Activated CD8-positive, alpha-beta memory T cell treated with anti-CD3 and anti-CD28 coated beads for 48 hours (primary cell): Measurements from ENCODE around the gene BRPF1.

ENCODE experiments used
- DNase-seq, 3 experiments: peaks; one replicate each; pipeline ENCODE4 v3.0.0-alpha.2; 2020; ENCODE audit warnings: low read depth in 2 of 3, low spot score in 2 of 3

The BRPF1 gene

DNA sequence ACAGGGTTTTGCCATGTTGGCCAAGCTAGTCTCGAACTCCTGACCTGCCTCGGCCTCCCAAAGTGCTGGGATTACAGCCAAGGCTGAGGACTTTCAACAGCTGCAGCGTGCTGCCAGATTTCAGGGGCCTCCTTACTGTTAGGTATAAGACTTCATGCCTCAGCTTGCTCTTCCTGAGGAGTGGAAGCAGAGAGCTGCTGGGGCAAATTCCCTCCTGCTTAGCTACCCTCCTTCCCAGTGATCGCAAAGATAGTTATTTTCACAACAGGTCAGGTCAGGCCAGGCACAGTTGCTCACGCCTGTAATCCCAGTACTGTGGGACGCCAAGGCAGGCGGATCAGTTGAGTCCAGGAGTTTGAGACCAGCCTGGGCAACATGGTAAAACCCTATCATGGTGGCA lies 30.5 kb upstream of the BRPF1 start:
- DNase-seq = no peak

DNA sequence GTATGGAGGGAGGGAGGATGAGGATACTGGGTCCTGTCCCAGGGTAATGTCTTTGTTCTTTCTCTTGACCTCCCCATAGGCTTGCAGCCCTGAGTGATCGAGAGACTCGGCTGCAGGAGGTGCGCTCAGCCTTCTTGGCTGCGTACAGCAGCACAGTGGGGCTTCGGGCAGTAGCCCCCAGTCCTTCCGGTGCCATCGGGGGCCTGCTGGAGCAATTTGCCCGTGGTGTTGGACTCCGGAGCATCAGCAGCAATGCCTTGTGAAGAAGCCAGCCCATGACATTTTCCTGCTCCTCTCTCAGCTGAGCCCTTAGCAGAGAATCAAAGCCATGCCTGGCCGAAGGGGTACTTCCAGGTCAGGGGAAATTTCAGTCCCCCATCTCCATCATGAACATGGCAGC lies 29.8 kb upstream of the BRPF1 start:
- DNase-seq = no peak

DNA sequence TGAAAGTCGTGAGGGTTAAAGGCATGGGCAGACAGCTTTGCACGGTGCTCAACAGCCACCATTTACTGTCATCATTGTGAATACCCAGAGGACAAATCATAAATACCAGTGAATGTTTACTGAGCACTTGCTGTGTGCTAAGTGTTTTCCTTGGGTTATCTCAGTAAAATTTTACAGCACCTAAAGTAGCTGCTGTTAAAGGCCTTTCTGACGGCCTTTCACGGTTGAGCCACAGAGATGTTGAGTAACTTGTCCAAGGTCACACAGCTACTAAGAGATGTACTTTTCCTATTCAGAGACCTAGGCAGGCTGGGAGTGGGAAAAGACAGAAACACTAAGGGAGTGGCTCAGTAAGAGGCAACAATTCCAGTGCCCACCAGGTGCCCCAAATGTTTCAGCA lies 28.3 kb upstream of the BRPF1 start:
- DNase-seq = no peak

DNA sequence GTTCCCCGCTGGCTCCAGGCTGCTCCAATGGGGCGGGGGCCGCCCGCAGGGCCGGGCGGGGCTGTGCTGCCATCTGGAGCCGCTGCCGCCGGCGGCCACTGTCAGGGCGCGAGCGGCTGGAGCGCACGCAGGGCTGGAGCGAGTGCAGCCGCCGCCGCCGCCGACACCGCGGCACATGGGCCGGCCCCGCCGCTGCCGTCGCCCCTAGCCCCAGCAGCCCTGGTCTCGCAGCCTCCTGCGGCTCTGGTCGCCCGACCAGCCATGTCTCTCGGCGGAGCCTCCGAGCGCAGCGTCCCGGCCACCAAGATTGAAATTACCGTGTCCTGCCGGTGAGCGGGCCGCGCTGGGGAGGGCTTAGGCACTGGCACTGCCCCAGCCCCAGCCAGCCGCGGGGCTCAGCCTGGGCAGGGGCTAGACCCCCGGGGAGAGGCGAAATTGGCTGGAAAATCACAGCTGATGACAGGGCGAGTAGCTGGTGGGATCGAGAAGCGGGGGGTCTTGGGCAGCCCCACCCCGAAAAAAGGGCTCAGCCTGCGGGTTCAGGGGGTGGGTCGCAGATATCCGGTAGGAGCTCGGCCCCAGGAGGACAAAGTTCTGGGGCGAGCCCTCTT lies 27.7 kb upstream of the BRPF1 start, which contains the start of gene CPNE9:
TSS of gene CPNE9 (plus strand) at position 98 of the 611 bp plus-strand sequence. CDS start at position 262, 164 bp downstream.
- no peak for DNase-seq

DNA sequence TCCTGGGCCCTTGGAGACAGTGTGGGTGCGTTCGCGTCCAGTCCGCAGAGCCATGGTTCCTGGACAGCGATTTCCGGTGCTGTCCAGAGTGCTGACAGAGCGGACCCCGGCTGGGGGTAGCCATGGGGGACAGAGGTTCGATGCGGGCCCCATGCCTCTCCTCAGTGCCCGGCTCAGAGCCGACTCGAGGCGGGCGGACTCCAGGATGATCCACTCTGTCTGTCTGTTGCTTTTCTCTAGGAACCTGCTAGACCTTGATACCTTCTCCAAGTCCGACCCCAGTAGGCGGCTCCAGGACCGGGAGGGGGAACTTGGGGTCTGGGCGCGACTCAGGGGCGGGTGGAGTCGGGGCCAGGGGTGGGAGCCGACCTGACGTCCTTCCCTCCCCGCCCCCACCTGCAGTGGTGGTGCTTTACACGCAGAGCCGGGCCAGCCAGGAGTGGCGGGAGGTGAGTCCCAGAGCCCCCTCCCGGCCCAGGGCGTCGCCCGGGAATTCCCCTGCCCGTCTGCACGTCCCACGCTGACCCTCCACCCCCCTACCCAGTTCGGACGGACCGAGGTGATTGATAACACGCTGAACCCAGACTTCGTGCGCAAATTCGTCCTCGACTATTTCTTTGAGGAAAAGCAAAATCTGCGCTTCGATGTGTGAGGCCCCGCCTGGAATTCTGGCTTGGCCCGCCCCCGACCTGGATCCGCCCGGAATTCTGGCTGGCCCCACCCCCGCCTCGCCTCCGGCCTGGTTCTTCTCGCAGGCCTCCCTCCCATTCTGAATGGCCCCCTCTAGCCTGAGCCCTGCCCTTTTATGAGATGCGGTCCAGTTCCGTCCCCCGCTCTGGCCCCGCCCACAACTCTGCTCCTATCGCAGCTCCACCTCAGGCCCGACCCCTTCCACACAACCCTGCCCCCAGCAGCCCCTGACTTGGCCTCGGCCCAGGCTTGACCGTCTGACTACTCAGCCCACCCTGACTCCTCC lies 26.9 kb upstream of the BRPF1 start:
- DNase-seq = no peak

DNA sequence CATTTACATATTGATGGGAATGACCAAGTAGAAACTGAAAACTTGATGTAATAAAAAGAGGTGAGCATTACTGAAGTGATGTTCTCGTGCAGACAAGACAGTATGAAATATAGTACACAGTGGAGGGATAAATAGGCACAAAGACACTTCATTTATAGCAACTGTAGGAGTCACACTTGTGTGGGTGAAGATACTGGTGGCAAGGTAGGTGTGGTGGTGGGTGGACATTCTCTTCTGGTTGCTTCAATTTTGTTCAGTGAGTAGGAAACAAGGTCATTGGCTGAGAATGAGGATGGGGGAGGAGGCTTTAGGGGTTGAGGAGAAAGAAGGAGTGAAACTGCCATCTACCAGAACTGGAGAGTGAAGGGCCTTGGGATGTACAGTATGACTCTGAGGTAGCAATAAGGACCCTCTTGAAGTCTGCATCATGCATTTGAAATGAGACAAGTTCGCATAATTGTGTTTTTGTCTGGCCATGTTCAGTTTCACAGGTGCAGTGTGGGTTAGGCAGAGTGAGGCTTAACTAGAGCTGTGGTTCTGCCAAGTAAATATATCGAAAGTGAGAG lies 21.3 kb upstream of the BRPF1 start:
- DNase-seq = no peak

DNA sequence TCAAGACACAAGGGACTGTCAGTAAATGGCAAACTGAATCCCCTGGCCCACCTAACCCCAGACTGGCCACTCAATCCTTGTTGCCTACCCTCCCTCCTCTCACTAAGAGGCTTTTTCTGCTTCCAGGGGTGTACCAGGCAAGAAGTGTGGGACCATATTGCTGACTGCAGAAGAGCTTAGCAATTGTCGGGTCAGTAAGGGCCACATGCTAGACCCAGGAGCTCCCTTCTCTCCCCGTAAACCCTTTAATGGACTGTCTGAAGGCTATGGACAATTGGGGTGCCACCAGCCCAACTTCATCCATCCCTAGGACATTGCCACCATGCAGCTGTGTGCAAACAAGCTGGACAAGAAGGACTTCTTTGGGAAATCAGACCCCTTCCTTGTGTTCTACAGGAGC lies 19.1 kb upstream of the BRPF1 start:
- DNase-seq = no peak

DNA sequence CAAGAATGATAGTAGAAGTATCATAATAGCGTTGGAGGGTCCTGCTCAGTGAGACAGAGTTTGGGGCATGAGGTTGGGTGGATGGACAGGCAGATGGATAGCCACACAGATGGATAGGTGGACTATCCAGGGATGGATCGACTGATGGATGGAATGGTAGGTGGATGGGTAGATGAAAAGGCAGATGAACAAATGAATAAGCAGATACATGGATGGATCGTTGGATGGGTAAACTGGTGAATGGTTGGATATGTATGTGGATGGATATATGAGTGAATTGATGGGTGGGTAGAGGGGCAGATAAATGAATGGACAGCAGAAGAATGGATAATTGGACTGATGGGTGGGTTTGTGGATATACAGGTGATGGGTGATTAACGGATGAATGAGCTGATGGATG lies 18.4 kb upstream of the BRPF1 start:
- DNase-seq = no peak

DNA sequence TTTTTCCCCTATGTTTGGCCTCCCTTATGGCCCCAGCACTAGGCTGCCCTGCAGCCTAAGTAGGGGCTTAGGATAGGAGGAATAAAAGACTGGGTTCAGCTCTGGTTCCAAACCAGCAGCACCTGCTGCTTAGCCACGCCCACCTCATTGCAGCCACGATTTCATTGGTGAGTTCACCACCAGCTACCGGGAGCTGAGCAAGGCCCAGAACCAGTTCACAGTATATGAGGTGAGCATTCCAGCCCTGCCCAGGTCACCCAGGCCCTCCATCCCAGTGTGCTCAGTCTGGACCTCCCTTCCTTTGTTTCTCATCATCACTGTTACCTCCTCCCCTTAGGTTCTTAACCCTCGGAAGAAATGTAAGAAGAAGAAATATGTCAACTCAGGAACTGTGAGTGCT lies 16.4 kb upstream of the BRPF1 start:
- no peak for DNase-seq

DNA sequence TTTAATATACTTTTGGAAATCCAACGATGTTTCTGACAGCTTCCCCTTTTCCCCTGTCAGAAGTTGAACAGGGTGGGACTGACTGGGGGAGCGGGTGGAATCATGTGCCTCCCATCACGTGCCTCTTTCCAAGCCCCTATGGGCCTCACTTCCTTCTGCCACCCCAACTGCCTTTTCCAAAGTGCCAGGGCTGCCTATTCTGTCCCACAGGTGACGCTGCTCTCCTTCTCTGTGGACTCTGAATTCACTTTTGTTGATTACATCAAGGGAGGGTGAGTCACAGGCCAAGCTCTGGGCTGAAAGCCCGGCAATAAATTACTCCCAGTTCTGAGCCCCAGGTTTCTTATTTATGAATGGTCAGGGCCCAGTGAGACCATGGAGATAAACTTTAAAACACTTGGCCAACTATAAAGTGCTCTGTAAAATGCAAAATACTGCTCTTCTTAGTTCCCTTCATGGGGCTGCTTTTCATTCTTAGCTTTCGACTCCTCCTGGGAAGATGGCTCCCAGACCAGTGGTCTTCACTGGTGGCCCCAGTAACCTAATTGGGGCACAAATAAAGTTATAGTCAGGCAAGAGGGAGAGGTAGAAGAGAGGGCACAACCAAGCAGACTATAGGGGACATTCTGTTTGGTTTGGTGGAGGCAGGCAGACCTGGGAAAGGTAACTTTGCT lies 15.6 kb upstream of the BRPF1 start:
- no peak for DNase-seq

DNA sequence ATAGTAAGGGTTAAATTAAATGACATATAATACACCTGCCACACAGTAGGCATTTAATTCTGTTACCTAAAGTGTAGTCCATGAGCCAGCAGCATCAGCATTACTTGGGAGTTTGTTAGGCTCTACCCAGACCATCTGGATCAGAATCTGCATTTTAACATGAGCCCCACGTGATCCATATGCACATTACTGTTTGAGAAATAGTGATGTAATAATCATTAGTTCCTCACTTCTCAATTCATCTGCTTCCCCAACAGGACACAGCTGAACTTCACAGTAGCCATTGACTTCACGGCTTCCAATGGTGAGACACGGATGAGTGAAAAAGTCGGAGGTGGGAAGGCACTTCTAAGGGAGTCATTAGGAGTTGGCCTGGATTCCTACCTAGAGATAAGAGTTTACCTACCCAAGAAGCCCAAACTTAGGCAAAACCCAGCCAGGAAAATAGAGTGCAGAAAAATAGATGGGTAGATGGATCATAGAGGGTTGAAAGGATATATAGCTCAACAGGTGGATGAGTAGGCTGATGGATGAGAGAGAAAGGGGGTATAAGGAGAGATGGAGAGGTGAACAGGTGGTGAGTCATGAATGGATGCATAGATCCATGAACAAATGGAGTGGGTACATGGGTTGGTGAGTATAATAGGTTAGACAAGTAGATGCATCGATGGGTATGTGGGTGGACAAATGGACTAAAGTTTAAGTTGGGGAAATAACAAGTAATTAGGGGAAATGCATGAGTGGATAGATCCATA lies 14.6 kb upstream of the BRPF1 start:
- DNase-seq = no peak

DNA sequence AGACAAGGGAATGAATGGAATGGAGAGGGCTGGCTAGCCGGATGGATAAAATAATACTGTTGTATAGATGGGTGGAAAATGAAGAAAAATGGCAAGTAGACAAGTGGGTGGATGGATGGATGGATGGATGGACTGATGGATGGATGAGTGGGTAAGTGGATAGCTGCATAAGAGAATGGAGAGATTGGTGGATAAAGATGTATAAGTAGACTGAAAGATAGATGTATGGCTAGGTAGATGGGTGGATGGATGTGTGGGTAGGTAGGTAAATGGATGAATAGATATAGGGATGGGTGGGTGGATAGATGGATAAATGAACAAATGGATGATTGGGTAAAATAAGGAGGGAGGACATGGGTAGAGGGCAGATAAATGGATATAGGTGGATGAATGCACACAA lies 14.0 kb upstream of the BRPF1 start:
- DNase-seq = no peak

DNA sequence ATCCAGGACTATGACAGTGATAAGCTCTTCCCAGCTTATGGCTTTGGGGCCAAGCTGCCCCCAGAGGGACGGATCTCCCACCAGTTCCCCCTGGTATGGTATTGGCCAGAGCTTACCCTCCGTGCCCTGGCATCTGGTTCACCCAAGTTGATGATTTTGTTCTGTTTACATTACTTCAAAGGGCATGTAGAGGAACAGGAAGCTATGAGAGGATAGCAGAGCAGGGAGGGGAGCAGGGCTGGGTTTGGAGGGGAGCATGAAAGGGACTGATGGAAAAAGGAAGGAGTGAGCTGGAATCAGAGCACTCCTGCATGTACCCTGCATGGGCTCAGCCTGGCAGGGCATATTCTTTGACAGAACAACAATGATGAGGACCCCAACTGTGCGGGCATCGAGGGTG lies 13.4 kb upstream of the BRPF1 start:
- no peak for DNase-seq

DNA sequence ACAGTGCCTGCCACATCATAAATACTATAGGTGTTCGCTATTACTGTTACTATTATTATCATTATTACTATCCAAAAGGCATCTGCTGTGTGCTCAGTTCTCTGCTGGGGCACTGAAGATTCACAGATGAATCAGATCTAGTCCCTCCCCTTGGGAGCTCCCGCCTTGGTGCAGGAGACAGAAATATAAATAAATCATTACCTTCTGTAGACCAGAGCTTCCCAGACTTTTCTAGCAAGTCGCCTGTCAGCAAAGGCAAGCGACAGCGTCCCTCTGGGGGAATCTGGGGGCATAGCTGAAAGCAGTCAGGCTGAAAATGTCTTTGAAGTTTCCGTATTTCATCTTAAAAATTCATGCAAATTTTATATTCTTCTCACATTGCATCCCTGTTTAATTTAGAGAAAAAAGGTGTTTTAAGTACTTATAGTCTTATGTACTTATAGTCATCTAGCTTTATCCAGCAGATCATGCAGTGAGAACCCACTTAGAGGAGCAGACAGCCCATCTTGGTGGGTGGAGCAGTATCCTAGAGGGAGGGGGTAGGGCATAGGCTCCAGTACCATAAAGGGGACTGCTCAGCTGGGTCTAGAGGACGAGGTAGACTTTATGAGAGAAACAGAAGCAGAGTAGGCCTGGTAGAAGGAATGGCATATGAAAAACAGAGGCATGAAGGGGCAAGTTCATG lies 10.4 kb upstream of the BRPF1 start:
- no peak for DNase-seq

DNA sequence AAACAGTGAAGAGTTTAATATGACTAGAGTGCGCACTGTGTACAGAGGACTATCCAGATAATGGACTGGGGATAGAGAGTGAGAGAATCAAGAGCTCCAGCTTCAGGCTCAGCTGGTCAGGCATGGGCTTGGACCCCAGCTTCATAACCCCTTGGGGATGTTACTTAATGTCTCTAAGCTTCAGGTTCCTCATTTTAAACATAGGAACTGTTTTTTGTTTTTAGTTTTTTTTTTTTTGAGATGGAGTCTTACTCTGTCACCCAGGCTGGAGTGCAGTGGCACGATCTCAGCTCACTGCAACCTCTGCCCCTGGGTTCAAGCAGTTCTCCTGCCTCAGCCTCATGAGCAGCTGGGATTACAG lies 9.9 kb upstream of the BRPF1 start:
- DNase-seq = no peak

DNA sequence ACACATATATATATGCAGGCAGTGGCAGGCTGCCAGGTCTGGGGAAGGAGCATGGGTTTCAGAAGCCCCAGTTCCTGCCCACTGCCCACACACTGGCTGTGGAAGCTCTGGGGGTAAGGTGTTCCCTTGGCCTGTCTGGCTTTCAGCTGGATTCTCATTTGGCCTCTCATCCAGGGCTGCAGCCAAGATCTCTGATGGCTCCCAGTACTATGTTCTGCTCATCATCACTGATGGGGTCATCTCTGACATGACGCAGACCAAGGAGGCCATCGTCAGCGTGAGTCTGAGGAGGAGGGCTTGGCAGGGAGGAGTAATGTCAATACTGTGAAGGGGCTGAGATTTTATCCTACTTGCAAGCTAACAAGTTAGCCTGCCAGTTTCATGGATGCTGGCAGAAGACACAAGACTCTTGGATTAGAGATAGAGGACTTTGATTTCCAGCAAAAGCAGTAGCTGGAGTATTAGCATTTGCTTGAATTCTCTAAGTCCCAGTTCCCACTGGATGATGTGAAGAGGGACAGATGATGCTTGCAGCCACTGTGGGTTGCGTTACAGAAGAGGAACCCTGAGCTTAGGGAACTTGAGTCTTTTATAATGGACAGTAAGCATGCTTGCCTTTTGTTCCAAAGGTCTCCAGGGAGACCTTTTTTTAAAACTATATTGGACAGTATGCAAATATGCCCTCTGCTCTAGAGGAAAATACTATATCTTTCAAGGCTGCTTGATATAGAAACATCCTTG lies 5.6 kb upstream of the BRPF1 start:
- DNase-seq = no peak

DNA sequence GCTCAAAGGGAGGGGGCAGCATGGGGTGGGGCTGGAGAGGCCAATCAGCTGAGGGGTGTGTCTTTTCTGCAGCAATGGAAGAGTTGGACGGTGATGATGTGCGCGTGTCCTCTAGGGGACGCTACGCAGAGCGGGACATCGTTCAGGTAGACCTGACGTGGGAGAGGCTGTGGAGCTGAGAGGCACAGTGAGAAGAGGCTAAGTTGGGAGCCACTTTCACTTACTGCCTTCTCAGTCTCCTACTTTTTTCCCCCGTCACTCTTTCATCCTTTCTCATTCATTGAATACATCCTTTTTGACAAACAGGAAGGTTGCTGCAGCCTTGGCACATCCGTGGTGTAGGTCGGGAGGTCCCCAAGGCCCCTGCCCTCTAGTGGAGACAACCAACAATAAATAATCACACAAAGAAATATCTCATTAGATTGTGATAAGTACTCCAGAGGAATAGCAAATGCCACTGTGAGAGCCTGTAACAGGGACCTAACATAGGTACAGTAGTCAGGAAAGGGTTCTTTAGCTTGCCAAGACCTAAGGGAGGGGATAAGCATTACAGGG lies 4.4 kb upstream of the BRPF1 start:
- peak in 1 of 3 experiments; percentile 29 for DNase-seq

DNA sequence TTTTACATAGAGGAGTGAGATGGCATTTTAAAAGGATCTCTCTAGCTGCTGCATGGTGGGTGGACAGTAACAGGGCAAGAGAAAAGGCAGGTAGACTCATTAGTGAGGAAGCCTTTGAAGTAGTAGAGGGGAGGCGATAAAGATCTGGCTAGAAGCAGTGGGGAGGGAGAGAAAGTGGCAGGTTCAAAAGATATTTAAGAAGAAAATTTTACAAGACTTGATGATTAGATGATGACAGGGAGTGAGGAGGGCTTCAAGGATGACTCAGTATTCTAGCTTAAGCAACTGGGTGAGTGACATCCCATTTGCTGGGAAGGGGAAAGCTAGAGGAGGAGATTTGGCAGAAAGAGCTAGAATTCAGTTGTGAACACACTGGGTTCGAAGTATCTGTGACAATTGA lies 3.8 kb upstream of the BRPF1 start:
- DNase-seq = no peak

DNA sequence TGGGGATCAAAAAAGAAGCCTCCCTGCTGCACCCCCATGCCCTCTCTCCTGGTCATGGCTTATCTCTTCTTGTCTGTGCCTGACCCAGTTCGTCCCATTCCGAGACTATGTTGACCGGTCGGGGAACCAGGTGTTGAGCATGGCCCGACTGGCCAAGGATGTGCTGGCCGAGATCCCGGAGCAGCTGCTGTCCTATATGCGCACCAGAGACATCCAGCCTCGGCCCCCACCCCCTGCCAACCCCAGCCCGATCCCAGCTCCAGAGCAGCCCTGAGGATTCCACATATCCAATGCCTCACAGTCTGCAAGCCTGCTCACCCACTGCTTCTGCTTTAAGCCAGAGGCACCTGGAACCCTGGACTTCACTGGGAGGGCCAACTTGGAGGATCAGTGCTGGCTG lies 2.1 kb upstream of the BRPF1 start:
- no peak for DNase-seq
